GM18870 (cell line): ENCODE measurements around the gene FBLN7.
"Not testable (repeated sequence)": the region's sequence is repeated elsewhere in the genome, so short reads cannot be mapped to it uniquely, and the experiment has no call there.

ENCODE experiments used
- ATAC-seq: cut with Tn5 transposase; IDR thresholded peaks from one replicate; pipeline ENCODE4 v1.9.1; 2021; ENCODE audit warnings: moderate library complexity; ENCODE audit not compliant: unreplicated experiment

Gene FBLN7

DNA sequence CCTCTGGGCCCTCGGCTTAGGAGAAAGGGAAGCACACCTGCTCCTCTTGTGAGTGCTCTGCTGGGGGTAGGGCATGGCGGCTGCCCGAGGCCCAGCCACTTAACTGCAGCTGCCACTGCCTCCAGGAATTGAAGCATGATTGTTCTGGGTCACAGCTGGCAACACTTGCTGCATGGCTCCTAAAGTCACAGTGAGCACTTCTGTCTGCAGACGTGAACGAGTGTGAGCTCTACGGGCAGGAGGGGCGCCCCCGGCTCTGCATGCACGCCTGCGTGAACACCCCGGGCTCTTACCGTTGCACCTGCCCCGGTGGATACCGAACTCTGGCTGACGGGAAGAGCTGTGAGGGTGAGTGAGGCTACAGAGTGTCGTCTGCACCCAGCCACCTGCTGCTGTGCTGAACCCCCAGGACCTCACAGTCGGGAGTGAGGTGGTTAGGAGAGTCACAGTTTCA lies 44.4 kb downstream of the FBLN7 start:
- ATAC-seq = no peak

DNA sequence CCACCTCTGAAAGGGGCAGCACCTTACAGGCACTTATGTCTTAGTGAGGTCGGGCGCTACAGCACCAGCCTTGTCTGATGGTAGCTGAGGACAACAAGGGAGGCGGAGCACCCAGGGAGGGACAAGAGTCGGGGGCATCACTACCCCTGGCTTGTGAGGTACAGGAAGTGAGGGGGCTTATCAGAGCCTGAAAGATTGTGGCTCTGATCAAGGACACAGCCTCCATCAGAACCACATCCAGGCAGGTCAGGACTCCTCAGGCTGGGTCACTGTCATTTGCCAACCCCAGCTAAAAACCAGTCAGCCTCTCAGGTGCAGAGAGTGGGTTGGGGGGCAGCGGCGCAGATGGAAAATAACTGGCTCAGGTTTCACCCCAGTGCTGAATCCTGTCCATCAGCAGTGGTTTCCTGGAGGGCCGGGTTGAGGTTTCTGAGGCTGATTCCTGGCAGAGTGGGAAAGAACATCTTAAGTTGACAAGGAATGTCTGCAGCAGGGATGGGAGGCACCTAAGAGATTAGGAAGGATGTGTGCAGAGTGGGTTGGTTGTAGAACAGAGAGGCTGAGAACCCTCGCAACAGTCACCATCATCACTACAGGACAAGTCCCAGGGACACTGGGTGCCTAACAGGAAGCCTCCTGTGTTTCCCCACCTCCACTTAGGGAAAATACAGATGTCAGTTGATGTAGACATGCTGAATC lies 45.3 kb downstream of the FBLN7 start:
- ATAC-seq = no peak

GRCh38 chr2:112184121-112184520 lies 45.9 kb downstream of the FBLN7 start:
- no peak for ATAC-seq

GRCh38 chr2:112185131-112185530 lies 46.9 kb downstream of the FBLN7 start:
- no peak for ATAC-seq

- ATAC-seq = no peak
Observed at GRCh38 chr2:112187046-112187715, 49.0 kb downstream of the FBLN7 start.

GRCh38 chr2:112187805-112188596 lies 49.8 kb downstream of the FBLN7 start:
- ATAC-seq = no peak

DNA sequence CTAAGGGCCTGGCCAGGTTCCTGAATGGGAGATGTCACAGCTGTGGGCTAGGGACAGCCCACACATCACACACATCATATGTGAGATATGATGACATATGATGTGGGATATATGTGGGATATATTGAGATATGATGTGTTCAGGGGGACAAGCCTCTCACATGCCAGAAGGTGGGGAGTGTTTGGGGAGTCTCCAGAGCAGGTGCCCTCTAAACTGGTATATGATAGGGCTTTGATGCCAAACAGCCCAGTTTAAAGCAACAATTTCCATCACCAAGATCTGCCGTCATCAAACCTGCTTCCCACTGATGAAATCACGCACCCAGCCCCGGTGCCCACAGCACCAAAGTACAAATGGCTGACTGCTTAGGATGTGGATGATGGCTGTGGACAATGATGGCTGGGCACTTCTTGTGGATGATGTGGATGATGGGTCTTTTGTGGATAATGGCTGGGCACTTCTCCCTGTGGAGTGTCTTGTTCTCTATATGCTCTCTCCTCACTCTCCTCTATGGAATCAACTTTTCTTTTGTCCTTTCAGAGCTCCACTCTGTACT lies 50.9 kb downstream of the FBLN7 start:
- ATAC-seq = no peak

DNA sequence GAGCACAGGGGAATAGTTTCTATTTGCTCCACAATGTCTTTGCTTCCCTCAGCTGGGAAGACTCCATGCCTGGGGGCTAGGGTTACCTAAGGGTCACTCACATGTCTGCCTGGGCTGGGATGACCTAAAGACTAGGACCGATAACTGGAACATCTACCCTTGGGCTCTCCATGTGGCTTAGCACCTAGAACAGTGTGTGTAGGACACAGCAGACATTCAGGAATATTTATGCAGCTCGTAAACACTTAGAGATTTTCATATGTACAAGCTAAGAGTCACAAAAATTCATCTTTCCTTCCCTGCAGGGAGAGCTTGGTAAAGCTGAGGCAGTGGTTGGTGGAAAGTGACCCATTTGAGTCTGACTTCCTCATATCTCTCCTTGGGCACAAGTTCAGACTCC lies 55.8 kb downstream of the FBLN7 start:
- ATAC-seq = no peak

GRCh38 chr2:112194482-112194881 lies 56.3 kb downstream of the FBLN7 start:
- no peak for ATAC-seq

GRCh38 chr2:112195167-112195766 lies 57.1 kb downstream of the FBLN7 start:
- no peak for ATAC-seq

DNA sequence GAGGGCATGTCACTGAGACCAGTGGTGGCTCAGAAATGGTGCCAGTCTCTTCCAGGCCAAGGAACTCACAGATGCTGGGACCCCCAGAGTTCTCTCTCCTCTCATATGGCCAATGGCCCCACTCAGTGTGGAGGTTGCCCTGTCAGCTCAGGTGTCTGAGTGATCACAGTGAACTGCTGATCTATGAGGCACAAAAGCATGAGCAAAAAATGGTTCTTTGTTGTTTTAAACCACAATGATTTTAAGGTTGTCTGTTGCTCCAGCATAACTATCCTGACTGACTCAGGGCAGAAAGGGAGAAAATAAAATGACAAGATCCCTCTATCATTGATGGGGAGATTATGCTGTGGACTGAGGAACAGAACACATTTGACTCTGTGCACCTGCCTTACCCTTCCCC lies 57.8 kb downstream of the FBLN7 start:
- no peak for ATAC-seq

DNA sequence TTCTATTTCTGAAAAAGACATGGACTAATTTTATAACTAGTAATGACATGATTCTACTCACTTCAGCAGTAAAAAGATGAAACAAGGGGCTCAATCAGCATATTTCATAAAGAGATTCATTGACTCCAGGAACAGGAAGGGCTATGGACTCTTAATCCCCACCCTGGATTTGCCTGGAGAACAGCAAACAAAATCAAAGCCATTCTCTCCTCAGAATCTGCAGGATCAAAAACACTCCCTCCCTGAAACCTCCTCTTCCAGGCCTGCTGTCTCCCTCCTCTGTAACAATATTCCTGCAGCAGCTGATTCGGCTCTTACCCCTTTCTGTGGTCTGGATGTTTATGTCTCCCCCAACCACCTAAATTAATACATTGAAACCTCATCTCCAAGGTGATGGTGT lies 59.7 kb downstream of the FBLN7 start:
- no peak for ATAC-seq

DNA sequence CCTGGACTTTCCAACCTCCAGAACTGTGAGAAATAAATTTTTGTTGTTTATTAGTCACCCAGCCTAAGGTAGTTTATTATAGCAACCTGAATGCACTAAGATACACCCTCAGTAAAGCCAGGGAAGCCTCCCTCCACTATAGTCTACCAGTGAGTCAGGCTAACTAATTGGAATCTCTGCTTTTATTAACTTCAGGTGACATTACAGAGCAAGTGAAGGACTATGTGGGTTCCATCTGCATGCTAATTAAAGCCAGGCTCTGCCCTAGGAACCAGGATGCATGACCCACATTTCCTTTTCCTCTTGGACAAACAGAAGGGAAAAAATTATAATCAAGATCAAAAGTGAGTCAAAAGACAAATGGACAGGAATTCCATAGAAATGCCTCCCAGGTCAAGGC lies 60.6 kb downstream of the FBLN7 start:
- ATAC-seq = no peak

- no peak for ATAC-seq
Observed at GRCh38 chr2:112199188-112199587, 61.0 kb downstream of the FBLN7 start.

DNA sequence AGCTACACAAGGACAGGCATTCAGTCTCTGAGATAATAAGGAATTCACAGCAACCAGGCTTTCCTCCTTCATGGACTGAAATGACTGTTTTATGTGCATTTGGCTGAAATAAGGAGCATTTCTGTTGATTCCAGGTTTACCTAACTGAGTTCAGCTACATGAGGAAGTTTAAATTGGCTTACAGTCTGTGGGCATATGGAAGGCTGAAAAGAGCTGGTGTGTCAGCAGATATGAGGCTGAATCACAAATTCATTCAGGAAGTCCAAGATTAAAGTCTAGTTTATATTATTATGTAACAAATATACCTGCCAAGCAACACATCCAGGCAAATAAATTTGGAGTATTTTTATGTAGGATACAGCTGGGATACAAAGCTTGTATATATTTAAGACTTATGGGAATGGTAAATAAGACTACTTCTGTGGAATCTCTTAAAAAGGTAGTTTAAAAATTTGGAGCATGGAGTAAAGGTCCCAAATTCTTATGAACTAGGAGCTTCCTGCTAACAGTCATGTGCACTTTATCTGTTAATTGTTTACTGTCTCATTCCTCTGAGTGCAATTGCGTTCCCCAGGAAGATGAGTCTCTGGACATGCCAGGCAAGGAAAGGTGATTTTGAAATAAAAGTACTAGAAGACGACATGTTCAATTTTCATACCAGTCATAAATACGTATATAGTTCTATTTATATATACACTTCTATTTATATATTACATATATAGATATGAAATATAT lies 63.7 kb downstream of the FBLN7 start:
- no peak for ATAC-seq

DNA sequence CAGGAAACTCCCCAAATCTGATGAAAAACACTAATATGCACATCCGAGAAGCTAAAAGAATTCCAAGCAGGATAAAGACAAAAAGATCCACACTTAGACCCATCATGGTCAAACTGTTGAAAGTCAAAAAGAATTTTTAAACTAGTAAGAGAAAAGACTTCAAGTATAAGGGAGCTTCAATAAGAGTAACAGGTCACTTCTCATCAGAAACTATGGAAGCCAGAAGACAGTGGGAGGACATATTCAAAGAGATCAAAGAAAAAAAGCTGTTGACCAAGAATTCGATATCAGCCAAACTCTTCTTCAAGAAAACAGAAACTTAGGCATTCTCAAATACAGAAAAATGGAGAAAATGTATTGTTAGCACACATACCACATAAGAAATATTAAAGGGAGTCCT lies 66.2 kb downstream of the FBLN7 start:
- ATAC-seq = no peak

- ATAC-seq = not testable (repeated sequence)
Observed at GRCh38 chr2:112207905-112208304, 69.7 kb downstream of the FBLN7 start.

- no peak for ATAC-seq
Observed at GRCh38 chr2:112216167-112216566, 78.0 kb downstream of the FBLN7 start.

GRCh38 chr2:112217854-112218253 lies 79.7 kb downstream of the FBLN7 start:
- no peak for ATAC-seq

- no peak for ATAC-seq
Observed at GRCh38 chr2:112220186-112220585, 82.0 kb downstream of the FBLN7 start.
